Activated T-cell treated with anti-CD3 and anti-CD28 coated beads, Interleukin-2, amount 50 U/mL, for 48 hours (primary cell): ENCODE measurements around the gene TCF7L1.
"Not testable (repeated sequence)": the region's sequence is repeated elsewhere in the genome, so short reads cannot be mapped to it uniquely, and the experiment has no call there.

ENCODE experiments used
- DNase-seq, 2 experiments: peaks; one replicate each; pipeline ENCODE4 v3.0.0-alpha.2; 2020

The TCF7L1 gene

GRCh38 chr2:85291425-85292023, 158.3 kb downstream of the TCF7L1 start:
- DNase-seq = no peak

- no peak for DNase-seq
Observed at GRCh38 chr2:85302121-85302520, 168.9 kb downstream of the TCF7L1 start.

- DNase-seq = no peak
Observed at GRCh38 chr2:85303780-85304531, 170.8 kb downstream of the TCF7L1 start.

GRCh38 chr2:85307527-85307897, 174.3 kb downstream of the TCF7L1 start:
- DNase-seq = no peak

- DNase-seq = no peak
Observed at GRCh38 chr2:85308201-85308600, 175.0 kb downstream of the TCF7L1 start.

- no peak for DNase-seq
Observed at GRCh38 chr2:85308896-85309555, 175.8 kb downstream of the TCF7L1 start.

- DNase-seq = no peak
Observed at GRCh38 chr2:85309699-85310321, 176.6 kb downstream of the TCF7L1 start.

GRCh38 chr2:85310330-85310729, 177.1 kb downstream of the TCF7L1 start:
- DNase-seq = no peak

- no peak for DNase-seq
Observed at GRCh38 chr2:85312404-85312803, 179.2 kb downstream of the TCF7L1 start.

- no peak for DNase-seq
Observed at GRCh38 chr2:85314884-85315242, 181.7 kb downstream of the TCF7L1 start.

- DNase-seq = not testable (repeated sequence)
Observed at GRCh38 chr2:85315921-85316320, 182.7 kb downstream of the TCF7L1 start.

- DNase-seq = peak; percentile 52 to 54
Observed at GRCh38 chr2:85318222-85319074, 185.3 kb downstream of the TCF7L1 start.

- no peak for DNase-seq
Observed at GRCh38 chr2:85319796-85320195, 186.6 kb downstream of the TCF7L1 start.

- DNase-seq = no peak
Observed at GRCh38 chr2:85323351-85323987, 190.3 kb downstream of the TCF7L1 start.

GRCh38 chr2:85323988-85324367, 190.8 kb downstream of the TCF7L1 start:
- DNase-seq = not testable (repeated sequence)

GRCh38 chr2:85324639-85325465, 191.7 kb downstream of the TCF7L1 start:
- no peak for DNase-seq

- DNase-seq = no peak
Observed at GRCh38 chr2:85325466-85325811, 192.2 kb downstream of the TCF7L1 start.

- peak; percentile 69 to 70 for DNase-seq
Observed at GRCh38 chr2:85326406-85327159, 193.4 kb downstream of the TCF7L1 start.

- DNase-seq = peak in 1 of 2 experiments; percentile 74
Observed at GRCh38 chr2:85327160-85327821, 194.1 kb downstream of the TCF7L1 start.
